ENCODE data around the gene CORIN. TPM values are rescaled to one million over a fixed set of nuclear protein-coding genes. Genes with fewer than 3 reads are reported as not detected.
"Not testable (repeated sequence)": the region's sequence is repeated elsewhere in the genome, so short reads cannot be mapped to it uniquely, and the experiment has no call there.

Gene CORIN
- total RNA-seq, 2 donors from 2014 or later, result 0.15 to 0.50 TPM

GRCh38 chr4:47711646-47712045 lies 126.2 kb downstream of the CORIN start:
- no peak overlapping the region for H3K4me3 ChIP-seq
- TF ChIP-seq CTCF (IDR thresholded peaks at IDR 0.05), result no peak
- no peak for DNase-seq
- H3K27me3 ChIP-seq, result no peaks in the 10 kb centered on the region
- H3K36me3 ChIP-seq, result no peaks in the 10 kb centered on the region
- H3K9ac ChIP-seq (ENCODE audit: low read depth in 2 of 2, low read length in 2 of 2), result no peak overlapping the region
- no peaks in the 10 kb centered on the region for H3K9me3 ChIP-seq
- no peak overlapping the region for H3K27ac ChIP-seq
- no peaks in the 10 kb centered on the region for H3K4me1 ChIP-seq
- intact Hi-C loops (cut with DNase I), result no loop called here

DNA sequence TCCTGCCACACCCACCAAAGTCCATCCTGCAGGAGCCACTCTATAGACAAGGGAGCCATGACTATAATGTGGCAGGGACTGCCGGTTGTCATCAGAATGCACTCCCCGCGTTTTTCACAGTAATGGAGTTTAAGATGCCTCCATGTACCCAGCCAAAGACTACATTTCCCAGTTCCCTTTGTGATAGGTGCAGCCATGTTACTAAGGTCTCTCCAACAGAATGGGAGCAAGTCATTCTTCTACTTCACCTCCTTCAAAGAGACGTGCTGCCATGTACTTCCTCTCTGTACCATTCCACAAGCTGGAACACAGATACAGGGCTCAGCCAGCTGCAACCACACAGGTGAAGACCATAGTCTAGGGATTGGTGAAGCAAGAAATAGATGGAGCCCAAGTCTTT lies 126.7 kb downstream of the CORIN start:
- no peak for TF ChIP-seq CTCF (IDR thresholded peaks at IDR 0.05)
- no peak overlapping the region for H3K4me3 ChIP-seq
- H3K27me3 ChIP-seq, result no peaks in the 10 kb centered on the region
- H3K9ac ChIP-seq (ENCODE audit: low read depth in 2 of 2, low read length in 2 of 2), result no peak overlapping the region
- no peaks in the 10 kb centered on the region for H3K36me3 ChIP-seq
- no peak overlapping the region for H3K27ac ChIP-seq
- intact Hi-C loops (cut with DNase I), result no loop called here
- no peak for DNase-seq
- H3K4me1 ChIP-seq, result no peaks in the 10 kb centered on the region
- H3K9me3 ChIP-seq, result no peaks in the 10 kb centered on the region

- DNase-seq; intact Hi-C loops (cut with DNase I); H3K27ac ChIP-seq; H3K9me3 ChIP-seq; H3K4me1 ChIP-seq; H3K4me3 ChIP-seq; H3K27me3 ChIP-seq; H3K9ac ChIP-seq (ENCODE audit: low read depth in 2 of 2, low read length in 2 of 2); H3K36me3 ChIP-seq: not testable (repeated sequence)
Measured at GRCh38 chr4:47706352-47706751, 131.5 kb downstream of the CORIN start.

- DNase-seq, result no peak
- no peaks in the 10 kb centered on the region for H3K36me3 ChIP-seq
- no peaks in the 10 kb centered on the region for H3K9me3 ChIP-seq
- no peak overlapping the region for H3K4me3 ChIP-seq
- no peak overlapping the region for H3K27ac ChIP-seq
- TF ChIP-seq CTCF (IDR thresholded peaks at IDR 0.05), result no peak
- H3K9ac ChIP-seq (ENCODE audit: low read depth in 2 of 2, low read length in 2 of 2), result no peak overlapping the region
- H3K27me3 ChIP-seq, result no peaks in the 10 kb centered on the region
- no peaks in the 10 kb centered on the region for H3K4me1 ChIP-seq
- intact Hi-C loops (cut with DNase I), result no loop called here
Measured at GRCh38 chr4:47705326-47705981, 132.4 kb downstream of the CORIN start.

GRCh38 chr4:47704693-47705325 lies 133.1 kb downstream of the CORIN start:
- Histone ChIP-seq H3K27ac (no peak overlapping the region), H3K4me3 (no peak overlapping the region), H3K9ac (ENCODE audit: low read depth in 2 of 2, low read length in 2 of 2) (no peak overlapping the region), H3K27me3 (no peaks in the 10 kb centered on the region), H3K9me3 (no peaks in the 10 kb centered on the region), H3K36me3 (no peaks in the 10 kb centered on the region), H3K4me1 (no peaks in the 10 kb centered on the region)
- no peak for DNase-seq
- intact Hi-C loops (cut with DNase I), result no loop called here
- TF ChIP-seq CTCF (IDR thresholded peaks at IDR 0.05), result no peak

- no peaks in the 10 kb centered on the region for H3K27me3 ChIP-seq
- no peak for DNase-seq
- no peak overlapping the region for H3K9ac ChIP-seq (ENCODE audit: low read depth in 2 of 2, low read length in 2 of 2)
- H3K27ac ChIP-seq, result no peak overlapping the region
- intact Hi-C loops (cut with DNase I), result no loop called here
- no peak overlapping the region for H3K4me3 ChIP-seq
- no peak for TF ChIP-seq CTCF (IDR thresholded peaks at IDR 0.05)
- no peaks in the 10 kb centered on the region for H3K9me3 ChIP-seq
- H3K36me3 ChIP-seq, result no peaks in the 10 kb centered on the region
- H3K4me1 ChIP-seq, result no peaks in the 10 kb centered on the region
Measured at GRCh38 chr4:47703956-47704355, 133.9 kb downstream of the CORIN start.

Data from colonic mucosa (tissue), 4 donors.